Endothelial cell of umbilical vein (primary cell): ENCODE data around the gene SPATA1. TPM values are rescaled to one million over a fixed set of nuclear protein-coding genes. Genes with fewer than 3 reads are reported as not detected.

Experiments
- BruUV-seq: library from RNA; stranded (reverse); fragments of 400-500 nt; replicated peaks from 2 replicates; lab custom pipeline; 2021; lab: Mats Ljungman, UMichigan
- CTCF ChIA-PET: fragments of 300-600, 350-600 bp; sonication (Branson Sonifier 250); formaldehyde crosslinking; loops from one replicate; lab custom pipeline; 2021; ENCODE audit warnings: antibody characterized with exemption, inconsistent platforms; lab: Charles Lee
- POLR2A ChIA-PET: fragments of 300-600, 350-600 bp; sonication (Branson Sonifier 250); formaldehyde crosslinking; loops from one replicate; lab custom pipeline; 2021; ENCODE audit warnings: antibody characterized with exemption, inconsistent platforms; lab: Charles Lee
- DNase-seq: peaks from one replicate; pipeline ENCODE4 v3.0.0-alpha.2; 2011; ENCODE audit warnings: low read depth, low spot score
- FAIRE-seq: peaks from 2 replicates; lab custom pipeline; 2011; peaks lifted over from hg19 to GRCh38; lab: Jason Lieb, UNC
- H2AFZ ChIP-seq: 2 replicates; pipeline ENCODE4 v1.6.0; 2012; ENCODE audit warnings: low read depth, low read length, control low read depth, inconsistent platforms
- H3K27ac ChIP-seq: 2 replicates; pipeline ENCODE4 v1.5.1; 2011; ENCODE audit warnings: low read depth, mild to moderate bottlenecking, control low read depth, low read length, moderate library complexity; ENCODE audit not compliant: insufficient read depth
- H3K27me3 ChIP-seq, 2 experiments: 2 replicates each; pipeline versions ENCODE4 v1.6.0 to v1.6.1; 2011; ENCODE audit warnings: low read length in 2 of 2, mixed read lengths in 1 of 2; ENCODE audit not compliant: control insufficient read depth in 2 of 2, insufficient read depth in 2 of 2
- H3K36me3 ChIP-seq, 2 experiments: 2 replicates in 1 of 2; 3 replicates in 1 of 2; pipeline ENCODE4 v1.5.1; 2011; ENCODE audit warnings: low read length in 2 of 2, mild to moderate bottlenecking in 1 of 2, moderate library complexity in 1 of 2; ENCODE audit not compliant: control insufficient read depth in 2 of 2, insufficient read depth in 2 of 2; ENCODE audit errors: extremely low read depth in 1 of 2
- H3K4me1 ChIP-seq: 3 replicates; pipeline ENCODE4 v1.5.1; 2011; ENCODE audit warnings: mild to moderate bottlenecking, low read length; ENCODE audit not compliant: control insufficient read depth, insufficient read depth; ENCODE audit errors: extremely low read depth
- H3K4me2 ChIP-seq: 2 replicates; pipeline ENCODE4 v1.6.1; 2011; ENCODE audit warnings: low read length, control low read depth, mixed read lengths; ENCODE audit not compliant: insufficient read depth
- H3K4me3 ChIP-seq, 3 experiments: fragments of 200-600 bp in 1 of 3; sonication (generic), shearing (Covaris generic) in 1 of 3; replicated peaks in 1 of 3; 2 replicates each; pipeline ENCODE4 v1.5.1; 2011 to 2016; ENCODE audit warnings: control low read depth in 3 of 3, low read length in 3 of 3, mild to moderate bottlenecking in 2 of 3, inconsistent platforms in 1 of 3, low read depth in 1 of 3, moderate library complexity in 1 of 3; ENCODE audit not compliant: insufficient read depth in 1 of 3
- H3K79me2 ChIP-seq: 2 replicates; pipeline ENCODE4 v1.6.0; 2012; ENCODE audit warnings: low read length, inconsistent platforms; ENCODE audit not compliant: control insufficient read depth, insufficient read depth
- H3K9ac ChIP-seq: replicated peaks from 2 replicates; pipeline ENCODE3; 2011; ENCODE audit warnings: low read length, control low read depth; ENCODE audit not compliant: insufficient read depth; ENCODE audit errors: extremely low read depth
- H3K9me1 ChIP-seq: replicated peaks from 3 replicates; pipeline ENCODE4 v1.6.0; 2011; ENCODE audit warnings: mild to moderate bottlenecking, low read length; ENCODE audit not compliant: control insufficient read depth, insufficient read depth; ENCODE audit errors: extremely low read depth
- H3K9me3 ChIP-seq: replicated peaks from 2 replicates; pipeline ENCODE4 v1.5.1; 2012; ENCODE audit warnings: low read length, inconsistent platforms; ENCODE audit not compliant: control insufficient read depth, insufficient read depth
- H4K20me1 ChIP-seq: replicated peaks from 2 replicates; pipeline ENCODE3; 2011; ENCODE audit warnings: mild to moderate bottlenecking, low read length; ENCODE audit not compliant: control insufficient read depth, insufficient read depth; ENCODE audit errors: extremely low read depth
- EZH2 ChIP-seq: IDR thresholded peaks from 2 replicates; pipeline ENCODE4 v1.6.1; 2012; ENCODE audit warnings: borderline replicate concordance, low read depth, mild to moderate bottlenecking, moderate library complexity, low read length, inconsistent platforms; ENCODE audit not compliant: severe bottlenecking
- FOS ChIP-seq: IDR thresholded peaks from 2 replicates; pipeline ENCODE4 v1.6.1; 2011; ENCODE audit warnings: mild to moderate bottlenecking, low read length, moderate library complexity, borderline replicate concordance; ENCODE audit not compliant: insufficient read depth
- GATA2 ChIP-seq: IDR thresholded peaks from 2 replicates; pipeline ENCODE4 v1.7.0; 2011; ENCODE audit warnings: low read depth, mild to moderate bottlenecking, moderate library complexity, mixed read lengths, low read length; ENCODE audit not compliant: insufficient read length, insufficient read depth
- MYC ChIP-seq: IDR thresholded peaks from one replicate; pipeline ENCODE4 v1.6.1; 2011; ENCODE audit warnings: mild to moderate bottlenecking, low read depth, low read length
- POLR2A ChIP-seq: IDR thresholded peaks from 2 replicates; pipeline ENCODE4 v1.6.1; 2012; ENCODE audit warnings: low read depth, mild to moderate bottlenecking, control low read depth, low read length
- dilution Hi-C: fragments of 300-500 bp; cut with MboI; formaldehyde crosslinking; loops from one replicate; pipeline ENCODE4 v1.15.0; 2019; ENCODE audit warnings: low sequenced_read_pairs; ENCODE audit not compliant: extremely low pct_ligation_motif_present
- intact Hi-C: fragments of 100-400 bp; cut with micrococcal nuclease; formaldehyde crosslinking; loops from one replicate; pipeline ENCODE4 v1.10.0; 2022
- polyA plus RNA-seq, 4 experiments: library from polyadenylated mRNA; depleted of rRNA in 3 of 4; stranded (reverse) in 3 of 4; unstranded in 1 of 4; fragments of >200 nt; gene quantifications; 2 replicates each; pipeline versions ENCODE4 v1.2.1 to v1.2.3, GENCODE V29; 2011 to 2012; ENCODE audit warnings: missing spikeins in 1 of 4
- total RNA-seq: library from RNA; stranded (reverse); gene quantifications from 2 replicates; pipeline ENCODE4 v1.2.3, GENCODE V29; 2021
- TF ChIP-seq, protein P1 (sequence below), 2 donors: IDR thresholded peaks; 1 replicate in 1 of 2; 2 replicates in 1 of 2; pipeline ENCODE4 v1.5.1; 2011; ENCODE audit warnings: low read length in 2 of 2, mild to moderate bottlenecking in 2 of 2, moderate library complexity in 2 of 2, control low read depth in 1 of 2, inconsistent platforms in 1 of 2, low read depth in 1 of 2; ENCODE audit not compliant: insufficient read depth in 1 of 2; ENCODE audit errors: extremely low read depth in 1 of 2
- TF ChIP-seq, protein P2 (sequence below): IDR thresholded peaks from 2 replicates; pipeline ENCODE4 v1.6.1; 2011; ENCODE audit not compliant: insufficient read depth, insufficient read length

The SPATA1 gene
- total and polyA plus RNA-seq, 2 donors (not counting 3 experiments of a cell fraction or from before 2014, with no cell fraction given) = 1.7 to 1.8 TPM

DNA sequence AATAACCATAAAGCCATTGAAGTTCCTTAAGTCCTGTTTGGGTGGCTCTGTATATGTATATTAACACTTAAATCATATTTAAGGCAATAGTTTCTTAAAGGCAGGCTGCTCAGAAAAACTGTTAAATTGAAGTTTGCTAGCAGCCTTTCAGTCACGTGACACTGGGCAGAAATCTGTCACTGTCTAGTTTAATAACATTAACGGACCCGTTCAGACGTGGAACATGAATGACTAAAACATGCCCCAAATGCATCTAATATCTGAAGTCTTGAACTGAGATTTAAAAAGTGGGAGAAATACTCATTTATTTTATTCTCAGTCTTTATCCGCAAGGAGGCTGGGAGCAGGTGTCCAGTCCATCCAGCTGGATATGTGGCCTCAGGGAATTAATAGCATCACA lies 3.3 kb upstream of the SPATA1 start:
- no peak overlapping the region for H2AFZ ChIP-seq
- H3K79me2 ChIP-seq = peaks cover 66% of the 10 kb centered on the region
- peak overlapping the region; percentile 100 for H3K4me2 ChIP-seq
- dilution Hi-C loops = no loop called here
- H3K4me1 ChIP-seq = peaks cover 25% of the 10 kb centered on the region
- POLR2A ChIA-PET = interaction anchor here (1.5 kb wide), 1 partner anchor 71 kb away, joined by 4 read pairs; the partner anchor contains the start of gene CTBS
- peaks cover 0 to 13% of the 10 kb centered on the region in 2 experiments for H3K36me3 ChIP-seq
- no peak for TF ChIP-seq EZH2
- TF ChIP-seq FOS = no peak
- TF ChIP-seq GATA2 = no peak
- TF ChIP-seq POLR2A = no peak
- TF ChIP-seq, protein P1, sequence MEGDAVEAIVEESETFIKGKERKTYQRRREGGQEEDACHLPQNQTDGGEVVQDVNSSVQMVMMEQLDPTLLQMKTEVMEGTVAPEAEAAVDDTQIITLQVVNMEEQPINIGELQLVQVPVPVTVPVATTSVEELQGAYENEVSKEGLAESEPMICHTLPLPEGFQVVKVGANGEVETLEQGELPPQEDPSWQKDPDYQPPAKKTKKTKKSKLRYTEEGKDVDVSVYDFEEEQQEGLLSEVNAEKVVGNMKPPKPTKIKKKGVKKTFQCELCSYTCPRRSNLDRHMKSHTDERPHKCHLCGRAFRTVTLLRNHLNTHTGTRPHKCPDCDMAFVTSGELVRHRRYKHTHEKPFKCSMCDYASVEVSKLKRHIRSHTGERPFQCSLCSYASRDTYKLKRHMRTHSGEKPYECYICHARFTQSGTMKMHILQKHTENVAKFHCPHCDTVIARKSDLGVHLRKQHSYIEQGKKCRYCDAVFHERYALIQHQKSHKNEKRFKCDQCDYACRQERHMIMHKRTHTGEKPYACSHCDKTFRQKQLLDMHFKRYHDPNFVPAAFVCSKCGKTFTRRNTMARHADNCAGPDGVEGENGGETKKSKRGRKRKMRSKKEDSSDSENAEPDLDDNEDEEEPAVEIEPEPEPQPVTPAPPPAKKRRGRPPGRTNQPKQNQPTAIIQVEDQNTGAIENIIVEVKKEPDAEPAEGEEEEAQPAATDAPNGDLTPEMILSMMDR (IDR thresholded peaks at IDR 0.05; ENCODE audit: extremely low read depth in 1 of 2, insufficient read depth in 1 of 2, low read depth in 1 of 2, low read length in 2 of 2) = no peak
- TF ChIP-seq, protein P2, sequence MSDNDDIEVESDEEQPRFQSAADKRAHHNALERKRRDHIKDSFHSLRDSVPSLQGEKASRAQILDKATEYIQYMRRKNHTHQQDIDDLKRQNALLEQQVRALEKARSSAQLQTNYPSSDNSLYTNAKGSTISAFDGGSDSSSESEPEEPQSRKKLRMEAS = no peak
- TF ChIP-seq MYC = no peak
- H3K9ac ChIP-seq = no peak overlapping the region
- intact Hi-C loops = loop anchor here (10.0 kb wide), 1 partner anchor 772 kb away; the partner anchor contains the start of gene BCL10
- CTCF ChIA-PET = interaction anchor here (0.9 to 4.4 kb wide), 4 partner anchors 12 to 269 kb away, joined by 3 to 37 read pairs (median 5); no protein-coding TSS in a partner anchor
- no peak for DNase-seq
- no peaks in the 10 kb centered on the region for H3K27me3 ChIP-seq
- H3K9me3 ChIP-seq = no peaks in the 10 kb centered on the region
- no peak overlapping the region for H3K4me3 ChIP-seq
- FAIRE-seq = no peak
- H3K27ac ChIP-seq = no peak overlapping the region
- BruUV-seq = no TSS peak
- H3K9me1 ChIP-seq = no peaks in the 10 kb centered on the region
- peaks cover 3% of the 10 kb centered on the region for H4K20me1 ChIP-seq
